ENCODE results near the gene LAP3. TPM values are rescaled to one million over a fixed set of nuclear protein-coding genes. Genes with fewer than 3 reads are reported as not detected.

Gene LAP3
- total RNA-seq, 2 experiments from 2014 or later, result 100 to 101 TPM

DNA sequence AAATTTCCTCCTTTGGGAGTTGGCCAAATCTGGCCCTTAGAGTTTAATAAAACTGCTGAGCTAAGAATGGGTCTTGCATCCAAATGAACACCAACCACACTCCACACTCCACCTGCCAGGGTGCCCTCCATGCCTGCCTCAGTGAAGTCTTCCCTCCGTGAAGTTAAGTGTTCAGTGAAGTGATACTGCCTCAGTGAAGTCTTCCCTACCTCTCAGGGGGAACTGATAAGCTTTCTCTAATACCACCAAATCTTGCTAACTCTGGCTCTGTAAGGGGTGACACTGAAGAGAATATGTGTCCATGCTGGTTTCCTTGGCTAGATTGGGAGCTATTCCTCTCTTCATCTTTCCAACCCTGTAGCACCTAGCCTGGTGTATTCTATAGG lies 65.4 kb downstream of the LAP3 start:
- intact Hi-C loops (cut with micrococcal nuclease), result no loop called here
- no peak for DNase-seq
- TF ChIP-seq CTCF (IDR thresholded peaks at IDR 0.05), result no peak
- ATAC-seq, result no peak
- no peaks in the 10 kb centered on the region for H3K9me3 Mint-ChIP-seq
- H3K4me1 Mint-ChIP-seq (ENCODE audit: low read depth), result no peaks in the 10 kb centered on the region
- H3K36me3 Mint-ChIP-seq (ENCODE audit: low read depth), result peaks cover 6% of the 10 kb centered on the region
- H3K4me3 Mint-ChIP-seq, result no peak overlapping the region
- POLR2A ChIA-PET, result no interaction called here
- CTCF ChIA-PET, result no interaction called here
- H3K27ac Mint-ChIP-seq, result no peak overlapping the region
- no peaks in the 10 kb centered on the region for H3K27me3 Mint-ChIP-seq

- peaks cover 1% of the 10 kb centered on the region for H3K27me3 Mint-ChIP-seq
- H3K4me1 Mint-ChIP-seq (ENCODE audit: low read depth), result peaks cover 10% of the 10 kb centered on the region
Measured at GRCh38 chr4:17646693-17647092, 69.7 kb downstream of the LAP3 start.

GRCh38 chr4:17647176-17647806 lies 70.3 kb downstream of the LAP3 start:
- DNase-seq (no peak), ATAC-seq (no peak)
- POLR2A ChIA-PET, result no interaction called here
- CTCF ChIA-PET, result no interaction called here
- intact Hi-C loops (cut with micrococcal nuclease), result no loop called here
- H3K9me3 Mint-ChIP-seq, result no peaks in the 10 kb centered on the region
- H3K27ac Mint-ChIP-seq, result no peak overlapping the region
- peaks cover 13% of the 10 kb centered on the region for H3K4me1 Mint-ChIP-seq (ENCODE audit: low read depth)
- no peak for TF ChIP-seq CTCF (IDR thresholded peaks at IDR 0.05)
- H3K4me3 Mint-ChIP-seq, result no peak overlapping the region
- H3K27me3 Mint-ChIP-seq, result peaks cover 1% of the 10 kb centered on the region
- peaks cover 5% of the 10 kb centered on the region for H3K36me3 Mint-ChIP-seq (ENCODE audit: low read depth)

More at GRCh38 chr4:17646693-17647092, 69.7 kb downstream of the LAP3 start:
- Mint-ChIP-seq H3K36me3 (ENCODE audit: low read depth) (peaks cover 6% of the 10 kb centered on the region), H3K27ac (no peak overlapping the region), H3K9me3 (no peaks in the 10 kb centered on the region), H3K4me3 (no peak overlapping the region)
- CTCF ChIA-PET, result no interaction called here
- ATAC-seq (no peak), DNase-seq (no peak)
- TF ChIP-seq CTCF (IDR thresholded peaks at IDR 0.05), result no peak
- POLR2A ChIA-PET, result interaction anchor here (0.6 kb wide), 1 partner anchor 140 kb away, joined by 4 read pairs; no protein-coding TSS in a partner anchor
- intact Hi-C loops (cut with micrococcal nuclease), result no loop called here

DNA sequence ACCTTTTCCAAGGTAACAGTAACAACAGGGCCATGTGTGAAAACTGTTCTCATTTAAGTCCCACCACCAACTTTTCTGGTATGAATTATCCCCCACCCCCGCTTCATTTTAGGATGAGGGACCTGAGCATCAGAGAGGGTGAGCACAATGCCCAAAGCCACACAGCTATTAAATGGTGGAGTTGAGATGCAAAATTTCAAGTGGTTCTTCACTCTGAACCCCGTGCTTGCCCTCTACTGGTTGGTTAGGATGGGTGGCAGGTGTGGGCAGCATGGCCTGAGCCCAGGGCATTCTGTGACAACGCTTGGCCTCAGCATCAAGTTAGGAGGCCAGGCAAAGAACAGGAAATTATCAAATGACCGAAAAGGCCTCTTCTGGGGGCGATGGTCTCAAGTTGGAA lies 70.9 kb downstream of the LAP3 start:
- Mint-ChIP-seq H3K4me1 (ENCODE audit: low read depth) (peaks cover 13% of the 10 kb centered on the region), H3K4me3 (no peak overlapping the region), H3K9me3 (no peaks in the 10 kb centered on the region), H3K27me3 (peaks cover 1% of the 10 kb centered on the region), H3K36me3 (ENCODE audit: low read depth) (no peaks in the 10 kb centered on the region), H3K27ac (no peak overlapping the region)
- ChIA-PET POLR2A (no interaction called here), CTCF (interaction anchor here (1.5 kb wide), 1 partner anchor 10 kb away, joined by 6 read pairs; no protein-coding TSS in a partner anchor)
- intact Hi-C loops (cut with micrococcal nuclease), result no loop called here
- DNase-seq (no peak), ATAC-seq (no peak)
- no peak for TF ChIP-seq CTCF (IDR thresholded peaks at IDR 0.05)

- CTCF ChIA-PET, result no interaction called here
- H3K36me3 Mint-ChIP-seq (ENCODE audit: low read depth), result no peaks in the 10 kb centered on the region
- no peak for TF ChIP-seq CTCF (IDR thresholded peaks at IDR 0.05)
- no peak overlapping the region for H3K27ac Mint-ChIP-seq
- no peak overlapping the region for H3K4me3 Mint-ChIP-seq
- no peaks in the 10 kb centered on the region for H3K9me3 Mint-ChIP-seq
- H3K4me1 Mint-ChIP-seq (ENCODE audit: low read depth), result peaks cover 17% of the 10 kb centered on the region
- ATAC-seq (no peak), DNase-seq (no peak)
- POLR2A ChIA-PET, result no interaction called here
- peaks cover 1% of the 10 kb centered on the region for H3K27me3 Mint-ChIP-seq
- intact Hi-C loops (cut with micrococcal nuclease), result no loop called here
Measured at GRCh38 chr4:17650406-17650805, 73.4 kb downstream of the LAP3 start.
